Stimulated activated CD8-positive, alpha-beta memory T cell treated with anti-CD3 and anti-CD28 coated beads, Interleukin-15, amount 100 ng/mL, for 4 hours (primary cell): ENCODE data around the gene GKN1.

Experiments used
- DNase-seq, 2 donors: peaks; one replicate each; pipeline ENCODE4 v3.0.0-alpha.2; 2020; ENCODE audit warnings: low read depth in 2 of 2

GKN1 gene

DNA sequence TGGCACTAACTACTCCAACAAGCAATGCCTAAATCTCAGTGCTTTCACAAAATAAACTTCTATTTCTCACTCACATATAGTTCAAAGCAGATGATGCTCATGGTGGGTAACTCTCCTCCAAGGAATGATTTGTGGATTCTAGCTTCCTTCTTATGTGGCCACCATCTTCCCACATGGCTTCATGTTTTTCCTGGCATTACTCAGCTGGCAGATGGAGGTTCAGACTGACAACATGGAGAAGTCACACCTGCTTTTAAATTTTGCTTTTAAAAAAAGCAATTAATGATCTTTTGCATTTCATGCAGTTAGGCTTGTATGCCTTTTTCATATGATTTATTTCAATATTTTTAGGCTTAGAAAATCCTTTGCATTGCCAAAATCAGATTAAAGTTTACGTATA is 15.4 kb upstream of the GKN1 start:
- no peak for DNase-seq

DNA sequence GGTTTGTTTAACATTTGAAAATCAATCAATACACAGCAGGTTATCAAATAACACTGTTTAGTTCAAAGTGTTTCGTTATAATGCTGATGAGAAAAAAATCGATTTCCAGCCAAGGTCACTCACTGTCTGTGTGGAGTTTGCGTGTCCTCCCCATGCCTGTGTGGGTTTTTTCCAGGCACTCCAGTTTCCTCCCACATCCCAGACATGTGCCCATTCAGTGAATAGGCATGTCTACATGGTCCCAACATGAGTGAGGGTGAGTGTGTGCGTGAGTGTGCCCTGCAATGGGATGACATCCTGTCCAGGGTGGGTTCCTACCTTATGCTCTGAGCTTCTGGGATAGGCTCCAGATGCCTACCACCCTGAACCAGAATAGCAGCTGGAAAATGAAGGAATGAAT is 13.1 kb upstream of the GKN1 start:
- no peak for DNase-seq

DNA sequence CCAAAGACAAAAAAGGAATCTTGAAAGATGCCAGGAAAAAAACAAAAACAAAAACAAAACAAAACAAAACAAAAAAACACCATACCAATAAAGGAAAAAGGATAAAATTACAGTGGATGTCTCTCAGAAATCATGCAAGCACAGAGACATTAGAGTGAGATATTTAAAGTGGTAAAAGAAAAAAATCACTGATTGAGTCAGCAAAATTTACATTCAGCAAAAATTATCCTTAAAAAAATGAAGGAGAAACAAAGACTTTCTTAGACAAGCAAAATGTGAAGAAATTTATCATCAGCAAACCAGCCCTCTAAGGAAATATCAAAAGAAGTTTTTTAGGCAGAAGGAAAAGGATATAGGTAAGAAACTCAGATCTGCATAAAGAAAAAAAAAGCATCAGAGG is 10.2 kb upstream of the GKN1 start:
- no peak for DNase-seq

DNA sequence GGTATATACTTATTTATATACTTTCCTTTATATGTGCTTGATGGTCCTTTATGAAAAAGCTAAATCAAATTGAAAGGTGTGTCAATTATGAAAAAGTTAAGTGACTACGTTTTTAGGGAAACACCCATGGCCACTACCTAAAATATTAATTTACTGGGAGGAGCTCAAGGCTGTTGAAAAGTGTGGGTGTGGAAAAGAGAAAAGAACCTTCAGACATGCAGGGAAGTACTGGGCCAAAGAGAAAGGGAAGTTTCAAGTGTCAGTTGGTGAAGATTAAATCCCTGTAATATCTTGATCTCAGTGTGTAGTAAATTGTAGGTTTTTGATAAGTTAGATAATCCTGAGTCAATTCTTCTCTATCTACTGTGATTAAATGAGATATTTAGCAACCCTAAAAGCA is 6.2 kb upstream of the GKN1 start:
- DNase-seq = no peak

DNA sequence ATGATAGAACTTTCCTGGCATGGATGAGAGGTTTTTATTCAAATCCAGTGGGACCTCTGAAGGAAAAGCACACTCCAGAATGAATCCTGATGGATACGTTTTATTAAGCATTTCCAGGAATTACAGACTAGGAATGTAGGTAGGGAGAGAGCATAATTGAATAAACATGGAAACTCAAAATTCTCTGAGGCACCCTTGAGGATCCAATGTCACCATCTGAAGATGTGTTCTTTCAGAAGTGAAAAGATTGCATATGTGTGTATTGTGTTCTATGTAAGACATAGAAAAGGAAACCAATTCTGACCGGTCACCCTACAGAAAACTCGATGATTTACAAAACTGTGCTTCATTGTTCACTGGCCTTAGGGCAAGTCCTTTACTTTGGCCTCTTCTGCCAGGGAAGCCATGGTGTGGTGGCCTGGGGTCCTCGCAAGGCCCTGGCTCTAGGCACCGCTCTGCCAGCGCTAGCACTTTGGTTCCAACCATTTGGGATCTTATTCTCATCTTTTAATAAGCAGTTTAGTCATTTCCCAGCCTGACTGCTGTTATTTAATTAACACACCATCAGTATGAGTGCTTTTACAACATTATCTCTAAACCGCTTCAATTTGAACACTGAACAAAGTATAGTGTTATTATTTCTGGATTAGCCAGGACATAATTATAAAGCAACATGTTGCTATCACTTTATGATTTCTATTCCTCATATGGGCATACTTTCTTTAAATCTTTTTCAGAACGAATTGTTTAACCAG is 4.5 kb upstream of the GKN1 start:
- DNase-seq = no peak

DNA sequence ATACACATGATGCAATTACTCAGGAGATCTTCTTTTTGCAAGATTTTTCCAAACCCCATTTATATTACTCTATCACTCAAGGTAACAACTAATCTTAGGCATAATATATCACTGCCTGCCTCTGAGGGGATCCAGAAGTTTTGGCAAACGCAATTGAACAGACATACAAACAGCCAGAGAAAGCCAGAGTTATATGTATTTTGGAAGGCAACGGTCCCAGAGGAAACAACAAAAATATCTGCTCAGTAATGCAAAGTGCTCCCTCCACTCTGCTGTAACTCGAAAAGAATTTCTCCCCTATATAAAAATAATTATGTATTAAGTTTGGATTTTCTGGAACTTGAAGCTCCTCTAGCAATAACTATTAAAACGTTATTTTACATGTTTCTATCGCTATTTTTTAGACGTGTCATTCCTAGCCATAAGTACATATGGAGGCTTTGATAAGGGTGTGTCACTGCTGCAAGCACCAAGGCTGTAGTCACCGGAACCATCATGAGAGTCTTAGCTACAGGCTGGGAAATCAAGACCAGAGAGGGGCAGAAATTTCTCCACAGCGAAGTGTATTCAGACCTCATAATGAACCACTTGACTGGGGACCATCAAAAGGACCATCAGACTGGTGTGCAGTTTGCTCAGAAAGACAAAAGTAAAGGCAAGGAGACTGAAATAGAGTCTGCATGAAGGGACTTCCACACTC is 3.7 kb upstream of the GKN1 start:
- DNase-seq = no peak

DNA sequence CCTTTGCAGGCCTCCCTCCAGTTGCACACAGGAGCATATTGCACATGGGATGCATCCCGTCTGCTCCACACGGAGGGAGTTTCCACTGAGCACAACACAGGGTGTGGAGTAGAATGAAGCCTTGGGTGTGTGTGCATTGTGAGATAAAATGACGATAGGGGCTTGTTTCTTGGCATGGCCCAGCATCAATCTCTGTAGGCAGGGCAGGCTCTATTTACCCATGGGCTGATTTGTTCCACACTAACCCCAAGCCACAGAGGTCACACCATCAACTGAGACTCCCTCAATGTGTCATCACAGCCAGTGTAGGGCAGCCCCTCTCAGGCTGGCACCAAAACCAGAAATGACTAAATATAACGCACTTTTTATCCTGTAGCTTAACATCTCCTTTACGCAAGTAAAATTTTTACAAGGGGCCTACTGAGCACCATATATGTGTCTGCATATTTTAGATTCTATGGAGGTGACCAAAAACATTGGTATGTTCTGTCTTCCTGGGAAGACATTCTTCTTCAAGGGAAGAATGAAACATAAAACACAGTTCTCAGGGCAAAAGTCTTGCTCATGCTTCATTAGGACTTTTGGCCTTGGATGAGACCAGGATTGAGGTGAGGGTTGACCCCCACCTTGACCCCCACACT is 2.7 kb upstream of the GKN1 start:
- no peak for DNase-seq

DNA sequence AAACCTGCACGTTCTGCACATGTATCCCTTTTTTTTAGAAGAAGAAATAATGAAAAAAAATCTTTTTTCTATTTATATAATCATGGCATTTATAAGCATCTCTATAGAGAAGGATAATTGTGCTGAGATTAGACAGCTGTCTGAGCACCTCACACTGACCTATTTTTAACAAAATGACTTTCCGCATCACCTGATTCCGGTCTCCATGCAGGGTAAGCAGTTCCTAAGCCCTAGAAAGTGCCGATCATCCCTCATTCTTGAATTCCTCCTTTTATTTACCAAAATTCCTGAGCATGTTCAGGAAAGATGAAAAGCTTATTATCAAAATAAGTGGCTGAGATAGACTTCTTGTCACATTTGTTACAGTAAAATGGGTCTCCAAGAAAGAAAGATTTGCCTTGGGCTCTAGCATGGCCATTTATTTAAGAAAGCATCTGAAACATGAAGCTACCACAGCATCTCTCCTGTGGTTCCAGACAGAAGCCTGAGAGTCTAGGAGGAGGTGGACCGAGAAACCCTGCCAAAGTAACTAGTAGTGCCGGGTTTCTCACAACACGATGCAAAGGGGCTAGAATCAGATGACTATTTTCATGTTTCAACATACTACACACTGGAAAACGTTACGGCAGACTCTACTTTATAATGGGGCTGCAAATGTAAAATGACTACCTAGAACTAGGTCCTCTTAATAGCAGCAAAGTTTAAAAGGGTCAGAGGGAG is 670 bp downstream of the GKN1 start:
- DNase-seq = no peak

DNA sequence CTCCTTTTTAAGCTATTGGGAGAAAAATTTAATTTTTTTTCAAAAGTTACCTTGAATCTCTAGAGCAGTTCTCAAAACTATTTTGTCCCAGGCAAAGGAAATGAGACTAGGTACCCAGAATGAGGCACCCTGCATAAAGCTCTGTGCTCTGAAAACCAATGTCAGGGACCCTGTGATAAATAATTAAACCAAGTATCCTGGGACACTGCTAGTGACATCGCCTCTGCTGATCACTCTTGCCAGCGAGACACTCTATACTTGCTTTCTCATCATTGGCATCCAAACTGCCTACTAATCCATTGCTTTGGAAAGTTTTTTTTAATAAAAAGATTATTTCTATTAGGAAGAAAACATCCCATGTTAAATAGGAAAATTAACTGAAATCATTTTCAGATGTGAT is 1.4 kb downstream of the GKN1 start:
- no peak for DNase-seq

DNA sequence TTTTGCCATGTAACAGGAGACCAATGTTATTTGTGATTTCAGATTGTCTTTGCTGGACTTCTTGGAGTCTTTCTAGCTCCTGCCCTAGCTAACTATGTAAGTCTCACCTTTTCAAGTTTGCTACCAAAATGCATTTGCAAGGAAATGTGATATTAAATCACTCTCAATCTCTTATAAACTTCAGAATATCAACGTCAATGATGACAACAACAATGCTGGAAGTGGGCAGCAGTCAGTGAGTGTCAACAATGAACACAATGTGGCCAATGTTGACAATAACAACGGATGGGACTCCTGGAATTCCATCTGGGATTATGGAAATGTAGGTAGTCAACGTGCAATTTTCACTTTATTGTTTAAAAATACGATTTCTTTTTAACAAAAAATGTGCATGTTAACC is 3.0 kb downstream of the GKN1 start:
- DNase-seq = no peak

DNA sequence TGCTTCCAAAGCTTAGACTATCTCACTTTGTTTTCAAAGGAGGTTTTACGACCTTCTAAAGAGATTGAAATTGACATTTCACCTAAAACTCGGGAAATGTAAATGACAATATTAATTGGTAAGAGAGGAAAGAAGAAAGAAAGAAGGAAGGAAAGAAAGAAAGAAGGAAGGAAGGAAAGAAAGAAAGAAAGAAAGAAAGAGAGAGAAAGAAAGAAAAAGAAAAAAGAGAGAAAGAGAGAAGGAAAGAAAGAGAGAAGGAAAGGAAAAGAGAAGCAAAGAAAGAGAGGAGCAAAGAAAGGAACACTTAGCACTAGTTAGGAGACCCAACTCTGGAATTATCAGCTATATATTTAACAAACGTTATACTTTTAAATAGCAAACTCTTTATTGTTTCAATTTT is 3.7 kb downstream of the GKN1 start:
- DNase-seq = no peak

DNA sequence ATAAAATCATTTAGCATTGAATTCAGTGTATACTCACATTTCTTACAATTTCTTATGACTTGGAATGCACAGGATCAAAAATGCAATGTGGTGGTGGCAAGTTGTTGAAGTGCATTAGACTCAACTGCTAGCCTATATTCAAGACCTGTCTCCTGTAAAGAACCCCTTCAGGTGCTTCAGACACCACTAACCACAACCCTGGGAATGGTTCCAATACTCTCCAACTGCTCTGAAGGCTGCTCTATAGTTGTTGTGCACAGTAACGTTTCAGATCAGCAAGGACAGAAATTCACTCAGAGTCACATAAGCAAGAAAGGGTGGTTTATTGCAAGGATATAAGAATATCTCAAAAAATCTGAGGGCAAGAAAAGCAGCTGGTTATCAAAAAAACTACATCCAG is 6.5 kb downstream of the GKN1 start:
- DNase-seq = no peak

DNA sequence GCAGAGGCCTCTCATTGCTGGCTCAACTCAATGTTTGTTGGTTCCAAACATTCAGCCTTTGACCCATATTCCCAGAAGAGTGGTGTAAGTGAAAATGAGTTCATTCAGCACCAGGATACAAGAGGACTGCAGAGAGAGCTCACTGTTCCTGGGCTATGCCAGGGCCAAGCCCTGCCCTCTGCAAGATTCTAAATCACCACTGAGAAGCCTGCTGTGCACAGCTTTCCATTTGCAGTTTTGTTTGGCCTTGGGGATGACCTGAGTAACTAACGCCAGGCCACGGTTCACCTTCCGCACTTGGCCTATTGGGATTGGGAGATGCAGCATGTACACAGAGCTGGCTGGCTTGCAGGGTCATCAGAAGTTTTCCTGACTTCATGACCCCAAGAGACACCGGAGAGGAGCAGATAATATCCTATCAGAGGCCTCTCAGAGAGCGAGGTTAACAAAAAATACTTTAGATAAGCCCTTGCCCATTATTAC is 12.6 kb downstream of the GKN1 start:
- no peak for DNase-seq

DNA sequence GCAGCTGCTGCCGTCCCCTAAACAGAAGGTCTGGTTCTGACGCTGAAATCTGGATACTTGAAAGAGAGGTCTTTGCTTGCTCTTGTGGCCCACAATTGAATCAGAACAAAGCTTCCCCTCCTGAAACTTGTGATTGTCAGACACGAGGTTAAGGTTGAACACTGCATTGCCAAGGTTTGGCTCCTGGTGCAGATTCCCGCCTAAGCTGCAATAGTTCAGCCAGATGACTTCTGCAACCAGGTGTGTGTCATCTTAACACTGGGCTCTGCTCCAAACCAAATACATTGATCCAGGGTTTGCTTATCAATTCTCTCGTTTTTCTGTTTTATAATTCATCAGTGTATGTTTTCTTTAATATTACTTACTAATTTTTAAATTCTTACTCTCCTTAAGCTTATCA is 14.6 kb downstream of the GKN1 start:
- DNase-seq = no peak

DNA sequence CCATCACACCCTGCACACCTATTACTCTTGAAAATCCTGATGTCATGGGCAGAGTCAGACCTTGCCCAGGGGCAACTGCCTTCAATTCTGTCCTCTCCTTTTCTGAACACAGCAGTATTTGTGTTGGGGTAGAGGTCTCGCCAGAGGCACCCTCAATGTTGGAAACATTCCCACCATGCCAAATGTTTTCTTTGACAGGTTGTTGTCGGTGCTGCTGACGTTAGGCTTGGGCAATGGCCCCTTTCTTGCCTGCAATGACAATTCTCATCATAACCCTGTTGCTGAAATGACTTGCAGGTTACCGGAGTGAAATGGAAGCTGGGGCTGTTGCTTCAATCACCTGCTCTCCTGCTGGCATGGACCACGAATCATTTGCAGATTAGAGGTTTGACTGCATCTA is 17.9 kb downstream of the GKN1 start:
- DNase-seq = no peak

DNA sequence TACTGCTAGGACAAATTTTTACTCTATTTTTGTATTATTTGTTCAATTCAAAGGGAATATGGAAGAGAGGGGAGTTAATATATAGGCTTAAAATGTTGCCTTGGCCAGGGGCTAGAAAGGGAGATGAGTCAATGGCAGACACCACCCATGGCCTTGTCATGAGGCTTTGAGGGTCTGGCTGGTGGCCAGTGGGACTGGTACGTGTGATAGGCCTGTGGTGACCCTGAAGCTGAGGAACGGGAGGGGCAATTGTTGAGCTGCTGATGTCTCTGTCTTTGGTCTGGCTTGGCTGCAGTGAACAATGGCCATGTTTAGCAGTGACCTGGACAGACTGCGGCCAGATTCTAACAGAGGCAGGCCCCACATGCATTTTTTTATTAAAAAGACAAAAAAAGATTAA is 18.5 kb downstream of the GKN1 start:
- no peak for DNase-seq

DNA sequence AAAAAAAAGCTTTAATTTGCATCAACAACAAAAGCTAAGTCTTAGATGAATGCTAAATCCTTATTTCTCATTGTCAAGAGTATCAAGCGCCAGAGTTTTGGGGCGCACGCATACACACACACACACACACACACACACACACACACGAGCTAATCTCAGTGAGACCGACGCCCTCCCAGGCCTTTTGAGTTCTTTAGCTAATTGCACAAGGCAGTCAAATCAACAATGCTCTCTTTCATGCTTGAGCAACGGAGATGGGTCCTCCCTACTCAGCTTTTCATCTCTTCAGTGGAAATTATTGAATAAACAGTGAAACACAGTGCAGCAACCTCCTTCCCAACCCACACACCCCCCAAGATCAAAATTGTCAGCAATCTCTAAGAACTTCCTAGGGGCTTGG is 19.2 kb downstream of the GKN1 start:
- DNase-seq = no peak

DNA sequence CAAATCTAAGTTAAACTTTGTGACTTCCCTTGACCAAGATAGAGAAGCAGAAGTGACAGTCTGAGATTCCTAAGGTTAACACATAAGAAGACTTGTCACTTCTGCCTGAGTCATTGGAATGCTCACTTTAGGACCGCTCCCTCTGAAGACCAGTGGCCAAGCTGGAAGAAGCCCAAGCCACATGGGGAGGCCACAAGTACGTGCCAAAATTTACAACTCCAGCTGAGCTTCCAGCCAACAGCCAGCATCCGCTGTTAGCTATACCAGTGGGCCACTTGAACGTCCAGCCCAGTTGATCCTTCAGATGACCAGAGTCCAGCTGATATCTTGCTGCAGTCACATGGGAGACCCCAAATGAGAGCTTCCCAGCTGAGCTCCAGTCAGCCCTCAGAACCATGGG is 20.4 kb downstream of the GKN1 start:
- DNase-seq = no peak

DNA sequence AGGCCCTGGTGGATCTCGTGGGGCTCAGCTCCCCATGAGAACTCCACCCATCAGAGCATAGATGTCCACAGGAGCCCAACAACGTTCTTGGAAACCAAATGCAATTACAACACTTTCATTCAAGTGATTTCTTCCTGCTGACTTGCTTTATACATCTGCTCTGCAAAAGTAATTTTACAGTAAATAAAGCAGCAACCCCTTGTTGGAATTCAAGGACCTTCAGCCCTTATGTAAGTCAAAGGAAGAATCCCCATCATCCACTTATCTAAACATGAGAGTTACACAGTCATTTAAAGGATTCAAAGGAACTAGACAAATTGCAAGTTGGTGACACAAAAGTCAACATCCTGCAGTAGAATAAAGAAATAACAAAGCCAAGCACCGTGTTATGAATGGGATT is 21.5 kb downstream of the GKN1 start:
- DNase-seq = no peak

DNA sequence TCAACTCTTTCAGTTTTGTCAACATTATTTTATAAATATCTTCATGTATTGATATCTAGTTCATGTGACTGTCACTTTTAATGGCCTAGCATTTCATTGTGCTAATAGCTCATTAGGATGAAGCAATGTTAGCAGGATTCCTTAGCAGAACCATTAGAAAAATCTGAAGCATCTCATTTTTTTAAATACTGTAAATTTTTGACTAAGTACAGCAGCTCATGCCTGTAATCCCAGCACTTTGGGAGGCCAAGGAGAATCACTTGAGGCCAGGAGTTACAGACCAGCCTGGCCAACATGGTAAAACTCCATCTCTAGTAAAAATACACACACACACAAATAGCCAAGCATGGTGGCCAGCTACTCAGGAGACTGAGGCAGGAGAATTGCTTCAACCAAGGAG is 23.0 kb downstream of the GKN1 start:
- no peak for DNase-seq

DNA sequence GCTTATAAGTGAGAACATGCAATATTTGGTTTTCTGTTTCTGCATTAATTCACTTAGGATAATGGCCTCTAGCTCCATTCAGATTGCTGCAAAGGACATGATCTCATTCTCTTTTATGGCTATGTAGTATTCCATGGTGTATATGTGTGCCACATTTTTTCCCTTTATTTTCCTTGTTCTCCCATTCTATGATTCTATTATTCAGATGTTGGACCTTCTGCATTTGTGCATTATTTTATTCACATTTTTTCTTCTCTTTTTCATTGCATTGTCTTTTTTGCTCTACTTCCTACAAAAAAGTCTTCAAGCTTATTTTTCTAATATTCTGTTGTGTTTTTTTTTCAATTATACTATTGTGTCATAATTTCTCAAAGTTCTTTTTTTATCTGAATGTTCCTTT is 27.4 kb downstream of the GKN1 start:
- DNase-seq = no peak

DNA sequence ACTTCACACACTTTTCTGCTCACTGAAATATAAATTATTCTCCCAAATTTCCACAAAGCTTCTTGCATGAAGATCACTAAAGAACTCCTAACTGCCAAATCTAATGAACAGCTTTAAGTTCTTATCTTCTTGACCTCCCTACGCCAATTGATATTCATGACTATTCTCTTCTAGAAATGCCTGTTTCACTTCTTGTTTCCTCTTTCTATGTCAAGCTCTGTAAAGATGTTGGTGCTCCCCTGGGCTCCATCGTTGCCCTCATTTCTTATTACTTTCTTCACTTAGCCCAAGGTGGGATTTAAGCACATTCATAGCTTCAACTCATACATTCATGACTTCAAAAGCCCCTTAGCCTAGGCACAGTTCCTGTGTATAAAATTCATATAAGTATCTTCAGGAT is 29.3 kb downstream of the GKN1 start:
- no peak for DNase-seq

DNA sequence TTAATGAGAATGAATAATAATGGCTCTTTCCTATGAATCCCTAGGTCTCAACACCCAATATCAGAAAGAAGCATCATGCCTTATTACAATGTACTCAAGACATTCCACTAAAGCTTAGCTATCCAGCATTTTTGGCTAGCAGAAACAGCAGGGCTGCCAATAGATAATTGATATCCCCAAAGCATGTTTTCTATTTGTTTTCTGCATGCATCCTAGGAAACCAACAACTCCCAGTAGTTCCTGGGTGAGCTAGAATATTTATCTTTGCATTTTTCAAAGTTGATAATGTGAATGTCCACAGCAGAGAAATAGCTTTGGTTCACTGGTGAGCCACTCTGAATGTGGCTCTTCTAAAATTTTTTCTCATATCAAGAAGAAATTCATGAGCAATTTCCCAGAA is 32.7 kb downstream of the GKN1 start:
- no peak for DNase-seq
